HepG2 (cell line): ENCODE data around the gene RNH1. TPM values are rescaled to one million over a fixed set of nuclear protein-coding genes. Genes with fewer than 3 reads are reported as not detected.

ENCODE experiments used
- ATAC-seq: fragments of 200-7000 bp; cut with Tn5 transposase; 3 replicates; pipeline ENCODE4 v1.9.1; 2020; ENCODE audit warnings: mild to moderate bottlenecking, moderate library complexity
- BruUV-seq: library from RNA; stranded (reverse); fragments of 400-500 nt; replicated peaks from 2 replicates; lab custom pipeline; 2021; lab: Mats Ljungman, UMichigan
- CTCF ChIA-PET: fragments of 300-600 bp; formaldehyde crosslinking; extraction: SDS; loops from one replicate; lab custom pipeline; 2021; ENCODE audit warnings: low total read pairs, inconsistent platforms, low intra/inter-chr PET ratio; lab: Yijun Ruan, JAX
- POLR2A ChIA-PET: fragments of 350-600 bp; sonication (Branson Sonifier 250); formaldehyde crosslinking; loops from one replicate; lab custom pipeline; 2020; ENCODE audit warnings: antibody characterized with exemption, inconsistent platforms; lab: Yijun Ruan, JAX
- DNase-seq: peaks from one replicate; pipeline ENCODE4 v3.0.0-alpha.2; 2015; ENCODE audit warnings: low spot score
- FAIRE-seq: peaks from 3 replicates; lab custom pipeline; 2011; peaks lifted over from hg19 to GRCh38; lab: Jason Lieb, UNC
- H2AFZ ChIP-seq: one replicate; pipeline ENCODE4 v1.6.1; 2011; ENCODE audit warnings: low read length, inconsistent platforms
- H3K27ac ChIP-seq: fragments of 300-600 bp; 3 replicates; pipeline ENCODE4 v1.8.0; 2011; ENCODE audit warnings: mixed run types, mild to moderate bottlenecking, mixed read lengths, low read length, inconsistent platforms; ENCODE audit not compliant: insufficient read depth; ENCODE audit errors: extremely low read length
- H3K27me3 ChIP-seq, 2 experiments: fragments of 200-600 bp in 1 of 2; 2 replicates in 1 of 2; 3 replicates in 1 of 2; pipeline versions ENCODE4 v1.6.0 to v1.8.0; 2011; ENCODE audit warnings: low read length in 2 of 2, mild to moderate bottlenecking in 2 of 2, moderate library complexity in 2 of 2, inconsistent platforms in 1 of 2; ENCODE audit not compliant: insufficient read depth in 2 of 2, control insufficient read depth in 1 of 2
- H3K36me3 ChIP-seq, 2 experiments: fragments of 200-600 bp in 1 of 2; replicated peaks in 1 of 2; 2 replicates in 1 of 2; 3 replicates in 1 of 2; pipeline versions ENCODE4 v1.5.1 to v1.8.0; 2011; ENCODE audit warnings: low read length in 2 of 2, inconsistent platforms in 1 of 2; ENCODE audit not compliant: insufficient read depth in 2 of 2, control insufficient read depth in 1 of 2
- H3K4me1 ChIP-seq: 2 replicates; pipeline ENCODE4 v1.5.1; 2012; ENCODE audit warnings: low read length, inconsistent platforms; ENCODE audit not compliant: insufficient read depth
- H3K4me2 ChIP-seq: 2 replicates; pipeline ENCODE4 v1.6.0; 2011; ENCODE audit warnings: low read depth, low read length, inconsistent platforms
- H3K4me3 ChIP-seq, 3 experiments: fragments of 200-600 bp in 1 of 3; sonication (generic), shearing (Covaris generic) in 1 of 3; replicated peaks in 1 of 3; 2 replicates each; pipeline ENCODE4 v1.5.1; 2011 to 2016; ENCODE audit warnings: low read length in 3 of 3, inconsistent platforms in 2 of 3, low read depth in 2 of 3, mild to moderate bottlenecking in 2 of 3, control low read depth in 1 of 3, mixed read lengths in 1 of 3; ENCODE audit not compliant: insufficient read depth in 1 of 3
- H3K79me2 ChIP-seq: one replicate; pipeline ENCODE4 v1.6.1; 2011; ENCODE audit warnings: low read length, inconsistent platforms; ENCODE audit not compliant: insufficient read depth
- H3K9ac ChIP-seq: 2 replicates; pipeline ENCODE4 v1.6.0; 2011; ENCODE audit warnings: mild to moderate bottlenecking, low read depth, low read length, inconsistent platforms; ENCODE audit not compliant: insufficient read depth
- H3K9me3 ChIP-seq: 2 replicates; pipeline ENCODE4 v1.5.1; 2012; ENCODE audit warnings: mild to moderate bottlenecking, low read length
- H4K20me1 ChIP-seq: 2 replicates; pipeline ENCODE4 v1.6.0; 2011; ENCODE audit warnings: inconsistent platforms, mild to moderate bottlenecking, low read length, moderate library complexity; ENCODE audit not compliant: insufficient read depth
- CBFB ChIP-seq: sonication (generic); formaldehyde crosslinking; IDR thresholded peaks from 2 replicates; pipeline ENCODE4 v1.4.0; 2020; ENCODE audit warnings: missing genetic modification reagents
- GABPB1 ChIP-seq: IDR thresholded peaks from 2 replicates; pipeline ENCODE4 v1.6.1; 2016; ENCODE audit warnings: mild to moderate bottlenecking, missing genetic modification reagents, moderate library complexity, missing compliant biosample characterization
- HIVEP1 ChIP-seq: sonication (generic); formaldehyde crosslinking; IDR thresholded peaks from 2 replicates; pipeline ENCODE4 v1.4.0; 2020; ENCODE audit warnings: mild to moderate bottlenecking, missing genetic modification reagents
- ISL2 ChIP-seq: sonication (generic); formaldehyde crosslinking; IDR thresholded peaks from 2 replicates; pipeline ENCODE4 v1.5.0; 2020; ENCODE audit warnings: missing genetic modification reagents
- KAT8 ChIP-seq: IDR thresholded peaks from 2 replicates; pipeline ENCODE4 v1.6.1; 2016; ENCODE audit warnings: missing genetic modification reagents, missing compliant biosample characterization
- LBX2 ChIP-seq: sonication (generic); formaldehyde crosslinking; IDR thresholded peaks from 2 replicates; pipeline ENCODE4 v1.5.0; 2020; ENCODE audit warnings: missing genetic modification reagents, mild to moderate bottlenecking, borderline replicate concordance
- MIER3 ChIP-seq: IDR thresholded peaks from 2 replicates; pipeline ENCODE4 v1.6.1; 2016; ENCODE audit warnings: missing compliant biosample characterization, borderline replicate concordance
- ONECUT2 ChIP-seq: sonication (generic); formaldehyde crosslinking; IDR thresholded peaks from 2 replicates; pipeline ENCODE4 v1.4.0; 2020; ENCODE audit warnings: missing genetic modification reagents
- PBX2 ChIP-seq: IDR thresholded peaks from 2 replicates; pipeline ENCODE4 v1.6.1; 2016; ENCODE audit warnings: control low read depth
- PRPF4 ChIP-seq: fragments of 200-400 bp; formaldehyde crosslinking; IDR thresholded peaks from 2 replicates; pipeline ENCODE4 v1.6.1; 2016; ENCODE audit warnings: low read length, low read depth; ENCODE audit not compliant: poor library complexity, severe bottlenecking
- RELA ChIP-seq: sonication (generic); formaldehyde crosslinking; IDR thresholded peaks from 2 replicates; pipeline ENCODE4 v1.4.0; 2020; ENCODE audit warnings: missing genetic modification reagents
- TAF1 ChIP-seq: sonication (generic); formaldehyde crosslinking; IDR thresholded peaks from 2 replicates; pipeline ENCODE4 v1.4.0; 2020; ENCODE audit warnings: missing genetic modification reagents
- ZBTB20 ChIP-seq: sonication (generic); formaldehyde crosslinking; IDR thresholded peaks from 2 replicates; pipeline ENCODE4 v1.8.1; 2023; ENCODE audit warnings: missing genetic modification reagents, low read depth, mild to moderate bottlenecking, borderline replicate concordance
- ZNF576 ChIP-seq: sonication (generic); formaldehyde crosslinking; IDR thresholded peaks from 2 replicates; pipeline ENCODE4 v1.4.0; 2020; ENCODE audit warnings: mild to moderate bottlenecking, missing genetic modification reagents
- ZNF75D ChIP-seq: sonication (generic); formaldehyde crosslinking; IDR thresholded peaks from 2 replicates; pipeline ENCODE4 v1.8.1; 2023; ENCODE audit warnings: missing genetic modification reagents, mild to moderate bottlenecking, borderline replicate concordance
- ZNF770 ChIP-seq: sonication (generic); formaldehyde crosslinking; IDR thresholded peaks from 2 replicates; pipeline ENCODE4 v1.5.0; 2020; ENCODE audit warnings: mild to moderate bottlenecking, missing genetic modification reagents
- WGBS: methylation state at CpG from one replicate; pipeline ENCODE4 v1.1.6; 2017; ENCODE audit warnings: low lambda C conversion rate; 5-methylcytosine and 5-hydroxymethylcytosine counted together
- in situ Hi-C: cut with HindIII; loops from 2 replicates; pipeline ENCODE4 v1.10.0; 2017; ENCODE audit warnings: low pct_unique_long_range_greater_than_20kb; ENCODE audit not compliant: extremely low pct_ligation_motif_present
- intact Hi-C: fragments of 100-400 bp; cut with micrococcal nuclease; formaldehyde crosslinking; loops from one replicate; pipeline ENCODE4 v1.10.0; 2022; ENCODE audit not compliant: unreplicated experiment
- polyA plus RNA-seq, 8 experiments: library from polyadenylated mRNA; depleted of rRNA in 3 of 8; stranded (reverse) in 7 of 8; unstranded in 1 of 8; fragments of >200 nt; fragmentation: Illumina TruSeq in 4 of 8; extraction: Trizol in 4 of 8; gene quantifications; 2 replicates each; pipeline versions ENCODE4 v1.2.1 to v1.2.3, GENCODE V29; 2011 to 2016; ENCODE audit warnings: low read depth in 4 of 8, missing spikeins in 1 of 8, mixed read lengths in 1 of 8; ENCODE audit not compliant: insufficient read depth in 1 of 8
- total RNA-seq, 5 experiments: library from RNA; depleted of rRNA; stranded (reverse); fragments of >200 nt; fragmentation: Illumina TruSeq; extraction: Trizol; gene quantifications; 2 replicates each; pipeline ENCODE4 v1.2.3, GENCODE V29; 2016; ENCODE audit warnings: low read depth in 1 of 5
- TF ChIP-seq, protein P1 (sequence below): sonication (generic); formaldehyde crosslinking; IDR thresholded peaks from 2 replicates; pipeline ENCODE4 v1.8.1; 2023; ENCODE audit warnings: mild to moderate bottlenecking, missing genetic modification reagents
- TF ChIP-seq, protein P2 (sequence below): sonication (generic); formaldehyde crosslinking; IDR thresholded peaks from 2 replicates; pipeline ENCODE4 v1.4.0; 2020; ENCODE audit warnings: mild to moderate bottlenecking, missing genetic modification reagents

Gene RNH1
- total and polyA plus RNA-seq, 2 of the 13 experiments (the other 11 are each of a cell fraction or from before 2014, with no cell fraction given) = 36.0 to 74.1 TPM

- no peaks in the 10 kb centered on the region for H4K20me1 ChIP-seq
- intact Hi-C loops = no loop called here
- peak; percentile 62; the same call in 1 of the 2 replicates for TF ChIP-seq ZNF770
- TF ChIP-seq, protein P1, sequence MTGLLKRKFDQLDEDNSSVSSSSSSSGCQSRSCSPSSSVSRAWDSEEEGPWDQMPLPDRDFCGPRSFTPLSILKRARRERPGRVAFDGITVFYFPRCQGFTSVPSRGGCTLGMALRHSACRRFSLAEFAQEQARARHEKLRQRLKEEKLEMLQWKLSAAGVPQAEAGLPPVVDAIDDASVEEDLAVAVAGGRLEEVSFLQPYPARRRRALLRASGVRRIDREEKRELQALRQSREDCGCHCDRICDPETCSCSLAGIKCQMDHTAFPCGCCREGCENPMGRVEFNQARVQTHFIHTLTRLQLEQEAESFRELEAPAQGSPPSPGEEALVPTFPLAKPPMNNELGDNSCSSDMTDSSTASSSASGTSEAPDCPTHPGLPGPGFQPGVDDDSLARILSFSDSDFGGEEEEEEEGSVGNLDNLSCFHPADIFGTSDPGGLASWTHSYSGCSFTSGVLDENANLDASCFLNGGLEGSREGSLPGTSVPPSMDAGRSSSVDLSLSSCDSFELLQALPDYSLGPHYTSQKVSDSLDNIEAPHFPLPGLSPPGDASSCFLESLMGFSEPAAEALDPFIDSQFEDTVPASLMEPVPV (CRISPR knock-in tag) = no peak
- no peak for TF ChIP-seq ISL2 (CRISPR knock-in tag)
- peak; percentile 66 for TF ChIP-seq PRPF4
- no peak for TF ChIP-seq MIER3
- TF ChIP-seq KAT8 = no peak
- TF ChIP-seq CBFB (CRISPR knock-in tag) = no peak
- no peak for TF ChIP-seq RELA (CRISPR knock-in tag)
- TF ChIP-seq PBX2 (CRISPR knock-in tag) = no peak
- no peak for TF ChIP-seq ZNF576 (CRISPR knock-in tag)
- no peak for TF ChIP-seq TAF1 (CRISPR knock-in tag)
- TF ChIP-seq ZNF75D (CRISPR knock-in tag) = no peak
- no peak for TF ChIP-seq ONECUT2 (CRISPR knock-in tag)
- TF ChIP-seq HIVEP1 = peak; percentile 30; the same call in 1 of the 2 replicates
- TF ChIP-seq GABPB1 (CRISPR knock-in tag) = peak; percentile 26; the same call in 1 of the 2 replicates
- no peak for TF ChIP-seq LBX2 (CRISPR knock-in tag)
- TF ChIP-seq, protein P2, sequence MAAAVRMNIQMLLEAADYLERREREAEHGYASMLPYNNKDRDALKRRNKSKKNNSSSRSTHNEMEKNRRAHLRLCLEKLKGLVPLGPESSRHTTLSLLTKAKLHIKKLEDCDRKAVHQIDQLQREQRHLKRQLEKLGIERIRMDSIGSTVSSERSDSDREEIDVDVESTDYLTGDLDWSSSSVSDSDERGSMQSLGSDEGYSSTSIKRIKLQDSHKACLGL (CRISPR knock-in tag) = 0 out of 2 replicates have a peak, but pooled peaks have one; percentile 31
- TF ChIP-seq ZBTB20 (CRISPR knock-in tag) = no peak
Measured at GRCh38 chr11:507727-508515, 879 bp upstream of the RNH1 start.

More at GRCh38 chr11:507727-508515, 879 bp upstream of the RNH1 start:
- ATAC-seq = no peak
- ChIA-PET CTCF (interaction anchor here (2.9 kb wide), 1 partner anchor 11 kb away, joined by 11 read pairs; no protein-coding TSS in a partner anchor), POLR2A (interaction anchor here (1.6 to 1.9 kb wide), 2 partner anchors 12 to 28 kb away, joined by 5 to 6 read pairs; partner anchors contain the start of gene HRAS)
- peaks cover 25% of the 10 kb centered on the region for H3K79me2 ChIP-seq
- peak overlapping the region; percentile 56 for H3K9ac ChIP-seq
- H3K27me3 ChIP-seq = no peaks in the 10 kb centered on the region
- H3K4me1 ChIP-seq = peaks cover 21% of the 10 kb centered on the region
- H3K36me3 ChIP-seq = peaks cover 4 to 14% of the 10 kb centered on the region in 2 experiments; a peak in 4 of 5 replicates
- 97% methylated on average over 43 of the region's 45 CpGs for WGBS
- H3K4me2 ChIP-seq = peak overlapping the region; percentile 49
- in situ Hi-C loops = no loop called here
- peak overlapping the region in 2 of 3 experiments; percentile 39 to 96; a peak in 3 of 6 replicates for H3K4me3 ChIP-seq
- FAIRE-seq = no peak
- no peak overlapping the region for H2AFZ ChIP-seq
- peak overlapping the region; percentile 98 for H3K27ac ChIP-seq
- no peak for DNase-seq
- H3K9me3 ChIP-seq = no peaks in the 10 kb centered on the region
- BruUV-seq = no TSS peak
